IPS-18a (cell line): ENCODE results near the gene ZBTB20.

Experiments
- H3K27ac ChIP-seq: one replicate; pipeline ENCODE4 v1.5.1; 2013; ENCODE audit warnings: low read length
- H3K27me3 ChIP-seq: one replicate; pipeline ENCODE4 v1.6.1; 2013; ENCODE audit warnings: mild to moderate bottlenecking, low read length; ENCODE audit not compliant: control insufficient read depth, insufficient read depth
- H3K36me3 ChIP-seq: one replicate; pipeline ENCODE4 v1.6.1; 2013; ENCODE audit warnings: low read depth, low read length; ENCODE audit not compliant: control insufficient read depth
- H3K4me1 ChIP-seq: one replicate; pipeline ENCODE4 v1.6.1; 2013; ENCODE audit warnings: low read depth, low read length; ENCODE audit not compliant: control insufficient read depth
- H3K4me3 ChIP-seq: one replicate; pipeline ENCODE4 v1.5.1; 2013; ENCODE audit warnings: low read length
- H3K9ac ChIP-seq: one replicate; pipeline ENCODE4 v1.6.1; 2013; ENCODE audit warnings: mild to moderate bottlenecking, low read length, moderate library complexity
- H3K9me3 ChIP-seq: one replicate; pipeline ENCODE4 v1.6.1; 2013; ENCODE audit warnings: low read depth, low read length; ENCODE audit not compliant: control insufficient read depth

The ZBTB20 gene

GRCh38 chr3:114730397-114730796 lies 416.7 kb downstream of the ZBTB20 start:
- Histone ChIP-seq H3K9ac (no peak overlapping the region), H3K9me3 (no peaks in the 10 kb centered on the region), H3K4me1 (no peaks in the 10 kb centered on the region)

GRCh38 chr3:114727373-114727772 lies 419.7 kb downstream of the ZBTB20 start:
- Histone ChIP-seq H3K4me3 (no peak overlapping the region), H3K27ac (no peak overlapping the region), H3K9ac (no peak overlapping the region), H3K4me1 (no peaks in the 10 kb centered on the region), H3K27me3 (no peaks in the 10 kb centered on the region), H3K36me3 (no peaks in the 10 kb centered on the region), H3K9me3 (no peaks in the 10 kb centered on the region)

More at GRCh38 chr3:114730397-114730796, 416.7 kb downstream of the ZBTB20 start:
- Histone ChIP-seq H3K27me3 (no peaks in the 10 kb centered on the region), H3K27ac (no peak overlapping the region), H3K36me3 (no peaks in the 10 kb centered on the region), H3K4me3 (no peak overlapping the region)

GRCh38 chr3:114725966-114726365 lies 421.1 kb downstream of the ZBTB20 start:
- no peaks in the 10 kb centered on the region for H3K9me3 ChIP-seq
- H3K4me1 ChIP-seq: no peaks in the 10 kb centered on the region
- H3K27ac ChIP-seq: no peak overlapping the region
- H3K9ac ChIP-seq: no peak overlapping the region
- H3K36me3 ChIP-seq: no peaks in the 10 kb centered on the region
- no peaks in the 10 kb centered on the region for H3K27me3 ChIP-seq
- no peak overlapping the region for H3K4me3 ChIP-seq

- Histone ChIP-seq H3K36me3 (no peaks in the 10 kb centered on the region), H3K9me3 (no peaks in the 10 kb centered on the region), H3K27ac (no peak overlapping the region), H3K4me3 (no peak overlapping the region), H3K4me1 (no peaks in the 10 kb centered on the region), H3K9ac (no peak overlapping the region), H3K27me3 (no peaks in the 10 kb centered on the region)
Observed at GRCh38 chr3:114722530-114722929, 424.6 kb downstream of the ZBTB20 start.

GRCh38 chr3:114721864-114722263 lies 425.2 kb downstream of the ZBTB20 start:
- Histone ChIP-seq H3K27ac (no peak overlapping the region), H3K4me1 (no peaks in the 10 kb centered on the region), H3K9ac (no peak overlapping the region), H3K27me3 (no peaks in the 10 kb centered on the region), H3K9me3 (no peaks in the 10 kb centered on the region), H3K36me3 (no peaks in the 10 kb centered on the region), H3K4me3 (no peak overlapping the region)

GRCh38 chr3:114721209-114721608 lies 425.9 kb downstream of the ZBTB20 start:
- H3K27me3 ChIP-seq: no peaks in the 10 kb centered on the region
- no peaks in the 10 kb centered on the region for H3K36me3 ChIP-seq
- no peaks in the 10 kb centered on the region for H3K4me1 ChIP-seq
- H3K9me3 ChIP-seq: no peaks in the 10 kb centered on the region
- no peak overlapping the region for H3K4me3 ChIP-seq
- H3K9ac ChIP-seq: no peak overlapping the region
- H3K27ac ChIP-seq: no peak overlapping the region

GRCh38 chr3:114718898-114719210 lies 428.2 kb downstream of the ZBTB20 start:
- Histone ChIP-seq H3K27me3 (no peaks in the 10 kb centered on the region), H3K27ac (no peak overlapping the region), H3K4me3 (no peak overlapping the region), H3K4me1 (peaks cover 3% of the 10 kb centered on the region), H3K36me3 (no peaks in the 10 kb centered on the region), H3K9ac (no peak overlapping the region), H3K9me3 (no peaks in the 10 kb centered on the region)

- Histone ChIP-seq H3K27me3 (no peaks in the 10 kb centered on the region), H3K9me3 (no peaks in the 10 kb centered on the region), H3K9ac (no peak overlapping the region), H3K36me3 (no peaks in the 10 kb centered on the region), H3K27ac (no peak overlapping the region), H3K4me1 (peaks cover 4% of the 10 kb centered on the region), H3K4me3 (no peak overlapping the region)
Observed at GRCh38 chr3:114718071-114718897, 428.8 kb downstream of the ZBTB20 start.

GRCh38 chr3:114716916-114717315 lies 430.2 kb downstream of the ZBTB20 start:
- no peak overlapping the region for H3K27ac ChIP-seq
- no peaks in the 10 kb centered on the region for H3K36me3 ChIP-seq
- H3K4me3 ChIP-seq: no peak overlapping the region
- peaks cover 4% of the 10 kb centered on the region for H3K4me1 ChIP-seq
- H3K27me3 ChIP-seq: no peaks in the 10 kb centered on the region
- H3K9ac ChIP-seq: no peak overlapping the region
- no peaks in the 10 kb centered on the region for H3K9me3 ChIP-seq

GRCh38 chr3:114716126-114716525 lies 431.0 kb downstream of the ZBTB20 start:
- no peak overlapping the region for H3K9ac ChIP-seq
- H3K4me3 ChIP-seq: no peak overlapping the region
- H3K27me3 ChIP-seq: no peaks in the 10 kb centered on the region
- no peaks in the 10 kb centered on the region for H3K36me3 ChIP-seq
- peaks cover 4% of the 10 kb centered on the region for H3K4me1 ChIP-seq
- no peak overlapping the region for H3K27ac ChIP-seq
- H3K9me3 ChIP-seq: no peaks in the 10 kb centered on the region

GRCh38 chr3:114714957-114715460 lies 432.1 kb downstream of the ZBTB20 start:
- H3K36me3 ChIP-seq: no peaks in the 10 kb centered on the region
- H3K27me3 ChIP-seq: no peaks in the 10 kb centered on the region

GRCh38 chr3:114714237-114714636 lies 432.9 kb downstream of the ZBTB20 start:
- H3K27ac ChIP-seq: no peak overlapping the region
- no peaks in the 10 kb centered on the region for H3K9me3 ChIP-seq
- no peak overlapping the region for H3K9ac ChIP-seq
- H3K27me3 ChIP-seq: no peaks in the 10 kb centered on the region
- peaks cover 4% of the 10 kb centered on the region for H3K4me1 ChIP-seq
- H3K4me3 ChIP-seq: no peak overlapping the region
- H3K36me3 ChIP-seq: no peaks in the 10 kb centered on the region

More at GRCh38 chr3:114714957-114715460, 432.1 kb downstream of the ZBTB20 start:
- Histone ChIP-seq H3K9me3 (no peaks in the 10 kb centered on the region), H3K4me1 (peaks cover 4% of the 10 kb centered on the region), H3K4me3 (no peak overlapping the region), H3K9ac (no peak overlapping the region), H3K27ac (no peak overlapping the region)
